Duodenal mucosa (tissue), 2 donors: ENCODE results near the gene MAN1C1.

Source experiments
- H3K27ac ChIP-seq: one replicate; pipeline ENCODE4 v1.7.0; 2013; ENCODE audit warnings: low read depth, low read length
- H3K27me3 ChIP-seq, 2 donors: one replicate each; pipeline ENCODE4 v1.7.0; 2013; ENCODE audit warnings: low read length in 2 of 2, control low read depth in 1 of 2; ENCODE audit not compliant: insufficient read depth in 2 of 2, control insufficient read depth in 1 of 2
- H3K36me3 ChIP-seq, 2 donors: one replicate each; pipeline ENCODE4 v1.7.0; 2013; ENCODE audit warnings: low read length in 2 of 2, control low read depth in 1 of 2; ENCODE audit not compliant: insufficient read depth in 2 of 2, control insufficient read depth in 1 of 2
- H3K4me1 ChIP-seq, 2 donors: one replicate each; pipeline ENCODE4 v1.7.0; 2013; ENCODE audit warnings: low read length in 2 of 2, control low read depth in 1 of 2; ENCODE audit not compliant: insufficient read depth in 2 of 2, control insufficient read depth in 1 of 2
- H3K4me3 ChIP-seq, 2 donors: one replicate each; pipeline ENCODE4 v1.7.0; 2013; ENCODE audit warnings: low read length in 2 of 2, low read depth in 1 of 2
- H3K9ac ChIP-seq, 2 donors: one replicate each; pipeline ENCODE4 v1.7.0; 2013; ENCODE audit warnings: low read length in 2 of 2, low read depth in 1 of 2
- H3K9me3 ChIP-seq, 2 donors: one replicate each; pipeline ENCODE4 v1.7.0; 2013; ENCODE audit warnings: low read length in 2 of 2, control low read depth in 1 of 2; ENCODE audit not compliant: control insufficient read depth in 1 of 2

Gene MAN1C1

GRCh38 chr1:25616095-25616986, at the start of gene MAN1C1:
Gene MAN1C1 (plus strand): TSS chr1:25616791. CDS start chr1:25617798, 1,007 bp downstream.
- Histone ChIP-seq H3K4me3 (peak within 1 kb of the TSS; percentile 65 to 70), H3K27ac (peak within 1 kb of the TSS; percentile 44), H3K9me3 (no peaks in the 10 kb centered on the region), H3K9ac (peak within 1 kb of the TSS; percentile 39 to 51), H3K4me1 (peaks cover 23 to 42% of the 10 kb centered on the region in 2 donors), H3K36me3 (no peaks in the 10 kb centered on the region), H3K27me3 (peaks cover 31 to 35% of the 10 kb centered on the region in 2 donors)

- Histone ChIP-seq H3K4me1 (peaks cover 14 to 18% of the 10 kb centered on the region in 2 donors), H3K27ac (peak overlapping the region; percentile 21), H3K9ac (no peak overlapping the region), H3K4me3 (no peak overlapping the region), H3K27me3 (no peaks in the 10 kb centered on the region), H3K9me3 (no peaks in the 10 kb centered on the region), H3K36me3 (peaks cover 0 to 18% of the 10 kb centered on the region in 2 donors)
Observed at GRCh38 chr1:25567710-25568089, 48.9 kb upstream of the MAN1C1 start.

- Histone ChIP-seq H3K4me3 (no peak overlapping the region), H3K9ac (no peak overlapping the region)
Observed at GRCh38 chr1:25568090-25568833, 48.3 kb upstream of the MAN1C1 start.

GRCh38 chr1:25568834-25569596, 47.6 kb upstream of the MAN1C1 start:
- Histone ChIP-seq H3K27me3 (no peaks in the 10 kb centered on the region), H3K9ac (no peak overlapping the region), H3K4me1 (peaks cover 19 to 24% of the 10 kb centered on the region in 2 donors), H3K4me3 (no peak overlapping the region), H3K36me3 (peaks cover 0 to 11% of the 10 kb centered on the region in 2 donors), H3K27ac (no peak overlapping the region), H3K9me3 (no peaks in the 10 kb centered on the region)

More at GRCh38 chr1:25568090-25568833, 48.3 kb upstream of the MAN1C1 start:
- Histone ChIP-seq H3K9me3 (no peaks in the 10 kb centered on the region), H3K27ac (no peak overlapping the region), H3K4me1 (peaks cover 12 to 16% of the 10 kb centered on the region in 2 donors), H3K27me3 (no peaks in the 10 kb centered on the region), H3K36me3 (peaks cover 0 to 18% of the 10 kb centered on the region in 2 donors)

GRCh38 chr1:25569597-25570396, 46.8 kb upstream of the MAN1C1 start:
- Histone ChIP-seq H3K9me3 (no peaks in the 10 kb centered on the region), H3K27me3 (no peaks in the 10 kb centered on the region), H3K27ac (no peak overlapping the region), H3K4me1 (peaks cover 23 to 27% of the 10 kb centered on the region in 2 donors), H3K9ac (no peak overlapping the region), H3K4me3 (no peak overlapping the region), H3K36me3 (peaks cover 0 to 3% of the 10 kb centered on the region in 2 donors)

- no peak overlapping the region for H3K4me3 ChIP-seq
- no peak overlapping the region for H3K9ac ChIP-seq
- H3K9me3 ChIP-seq: no peaks in the 10 kb centered on the region
- H3K27me3 ChIP-seq: no peaks in the 10 kb centered on the region
- no peak overlapping the region for H3K27ac ChIP-seq
- H3K4me1 ChIP-seq: peaks cover 23 to 27% of the 10 kb centered on the region in 2 donors
- peaks cover 0 to 2% of the 10 kb centered on the region in 2 donors for H3K36me3 ChIP-seq
Observed at GRCh38 chr1:25570798-25571521, 45.6 kb upstream of the MAN1C1 start.

- no peak overlapping the region for H3K4me3 ChIP-seq
- H3K27ac ChIP-seq: no peak overlapping the region
- peaks cover 0 to 2% of the 10 kb centered on the region in 2 donors for H3K36me3 ChIP-seq
- no peaks in the 10 kb centered on the region for H3K27me3 ChIP-seq
- peaks cover 23 to 27% of the 10 kb centered on the region in 2 donors for H3K4me1 ChIP-seq
- H3K9me3 ChIP-seq: no peaks in the 10 kb centered on the region
- no peak overlapping the region for H3K9ac ChIP-seq
Observed at GRCh38 chr1:25571522-25571970, 45.0 kb upstream of the MAN1C1 start.

GRCh38 chr1:25572107-25572506, 44.5 kb upstream of the MAN1C1 start:
- peaks cover 23 to 27% of the 10 kb centered on the region in 2 donors for H3K4me1 ChIP-seq
- H3K36me3 ChIP-seq: peaks cover 0 to 2% of the 10 kb centered on the region in 2 donors
- no peak overlapping the region for H3K27ac ChIP-seq
- no peak overlapping the region for H3K9ac ChIP-seq
- H3K4me3 ChIP-seq: no peak overlapping the region
- no peaks in the 10 kb centered on the region for H3K27me3 ChIP-seq
- no peaks in the 10 kb centered on the region for H3K9me3 ChIP-seq
